ENCODE data around the gene MYO5B. TPM values are rescaled to one million over a fixed set of nuclear protein-coding genes. Genes with fewer than 3 reads are reported as not detected.

MYO5B gene
- total RNA-seq, 1 experiment from 2014 or later: 32.1 TPM

- ATAC-seq (no peak), DNase-seq (ENCODE audit: low read depth, low spot score) (no peak)
- BruUV-seq (replicated peaks): no TSS peak
- Histone ChIP-seq H3K4me2 (ENCODE audit: low read length) (no peak overlapping the region), H3K9me3 (ENCODE audit: control insufficient read depth in 1 of 2, insufficient read depth in 1 of 2, low read depth in 1 of 2, low read length in 2 of 2) (no peaks in the 10 kb centered on the region), H3K36me3 (ENCODE audit: control insufficient read depth in 1 of 2, insufficient read depth in 2 of 2, low read length in 2 of 2) (no peaks in the 10 kb centered on the region), H3K9ac (ENCODE audit: low read length) (no peak overlapping the region), H3K27ac (ENCODE audit: low read depth, low read length) (no peak overlapping the region), H3K27me3 (ENCODE audit: insufficient read depth, low read length) (no peaks in the 10 kb centered on the region), H3K4me3 (replicated peaks in 1 of 2; ENCODE audit: low read depth in 1 of 2, low read length in 2 of 2) (no peak overlapping the region), H3K79me2 (ENCODE audit: insufficient read depth, low read length) (no peaks in the 10 kb centered on the region), H3K9me2 (ENCODE audit: insufficient read depth) (no peaks in the 10 kb centered on the region), H3K4me1 (ENCODE audit: control insufficient read depth in 1 of 2, insufficient read depth in 2 of 2, low read length in 2 of 2) (peaks cover 2 to 9% of the 10 kb centered on the region in 2 experiments; a peak in 1 of 4 replicates), H2AFZ (ENCODE audit: low read depth, low read length, poor library complexity, severe bottlenecking) (no peak overlapping the region), H4K20me1 (ENCODE audit: insufficient read depth) (no peaks in the 10 kb centered on the region)
- CTCF ChIA-PET: no interaction called here
- intact Hi-C loops (cut with micrococcal nuclease): no loop called here
- RAD21 ChIA-PET (ENCODE audit: low non-redundant PET in 1 of 2, low total read pairs in 2 of 2, uncharacterized antibody in 2 of 2, unreplicated experiment in 2 of 2): no interaction called here
- TF ChIP-seq ZNF274 (IDR thresholded peaks at IDR 0.05; ENCODE audit: low read depth, low read length): no peak
- no peak for TF ChIP-seq ELF1 (IDR thresholded peaks at IDR 0.05; ENCODE audit: borderline replicate concordance, low read depth)
- TF ChIP-seq REST (IDR thresholded peaks at IDR 0.05; ENCODE audit: low read depth): no peak
- TF ChIP-seq CBX3 (IDR thresholded peaks at IDR 0.05; ENCODE audit: low read depth): no peak
- no peak for TF ChIP-seq ZFX (IDR thresholded peaks at IDR 0.05)
- TF ChIP-seq EZH2 (IDR thresholded peaks at IDR 0.05): no peak
- no peak for TF ChIP-seq SP1 (IDR thresholded peaks at IDR 0.05; ENCODE audit: low read depth)
- no peak for TF ChIP-seq SIN3A (IDR thresholded peaks at IDR 0.05; ENCODE audit: low read depth)
- POLR2A ChIA-PET: no interaction called here
These were observed 27.0 kb downstream of the MYO5B start for GRCh38 chr18:50167966-50168365.

- intact Hi-C loops (cut with micrococcal nuclease): no loop called here
- TF ChIP-seq ATF3 (IDR thresholded peaks at IDR 0.05): no peak
- TF ChIP-seq EZH2phosphoT487 (IDR thresholded peaks at IDR 0.05; ENCODE audit: borderline replicate concordance): no peak
- no peak for TF ChIP-seq ZBTB33 (IDR thresholded peaks at IDR 0.05; ENCODE audit: extremely low read depth, insufficient replicate concordance, low read length)
- no peak for TF ChIP-seq SRF (IDR thresholded peaks at IDR 0.05; ENCODE audit: low read depth)
- no peak for TF ChIP-seq CEBPB (IDR thresholded peaks at IDR 0.05; ENCODE audit: low read depth)
- TF ChIP-seq EZH2 (IDR thresholded peaks at IDR 0.05): no peak
- TF ChIP-seq CBX3 (IDR thresholded peaks at IDR 0.05; ENCODE audit: low read depth): no peak
- no peak for TF ChIP-seq ZNF274 (IDR thresholded peaks at IDR 0.05; ENCODE audit: low read depth, low read length)
- no peak for TF ChIP-seq ZFX (IDR thresholded peaks at IDR 0.05)
- no peak for TF ChIP-seq RAD21 (IDR thresholded peaks at IDR 0.05; ENCODE audit: low read depth)
These were observed 28.0 kb downstream of the MYO5B start for GRCh38 chr18:50166901-50167300.

More at GRCh38 chr18:50166901-50167300, 28.0 kb downstream of the MYO5B start:
- no peak for DNase-seq (ENCODE audit: low read depth, low spot score)
- Histone ChIP-seq H3K27me3 (ENCODE audit: insufficient read depth, low read length) (no peaks in the 10 kb centered on the region), H2AFZ (ENCODE audit: low read depth, low read length, poor library complexity, severe bottlenecking) (no peak overlapping the region), H3K36me3 (ENCODE audit: control insufficient read depth in 1 of 2, insufficient read depth in 2 of 2, low read length in 2 of 2) (no peaks in the 10 kb centered on the region), H3K4me2 (ENCODE audit: low read length) (no peak overlapping the region), H3K9me3 (ENCODE audit: control insufficient read depth in 1 of 2, insufficient read depth in 1 of 2, low read depth in 1 of 2, low read length in 2 of 2) (no peaks in the 10 kb centered on the region), H3K79me2 (ENCODE audit: insufficient read depth, low read length) (no peaks in the 10 kb centered on the region), H4K20me1 (ENCODE audit: insufficient read depth) (no peaks in the 10 kb centered on the region), H3K4me3 (replicated peaks in 1 of 2; ENCODE audit: low read depth in 1 of 2, low read length in 2 of 2) (no peak overlapping the region), H3K9me2 (ENCODE audit: insufficient read depth) (no peaks in the 10 kb centered on the region), H3K27ac (ENCODE audit: low read depth, low read length) (no peak overlapping the region), H3K4me1 (ENCODE audit: control insufficient read depth in 1 of 2, insufficient read depth in 2 of 2, low read length in 2 of 2) (peaks cover 3 to 14% of the 10 kb centered on the region in 2 experiments; a peak in 1 of 4 replicates), H3K9ac (ENCODE audit: low read length) (no peak overlapping the region)
- BruUV-seq (replicated peaks): no TSS peak
- ChIA-PET POLR2A (no interaction called here), RAD21 (ENCODE audit: low non-redundant PET in 1 of 2, low total read pairs in 2 of 2, uncharacterized antibody in 2 of 2, unreplicated experiment in 2 of 2) (no interaction called here), CTCF (no interaction called here)
- no peak for ATAC-seq
